Activated CD4-positive, alpha-beta T cell treated with anti-CD3 and anti-CD28 coated beads, Interleukin-2, Interleukin-6, amounts not matched to agents 100 ng/mL and 50 ng/mL, durations not matched to agents 16 hours and 8 hours (primary cell): ENCODE results near the gene GNGT2.

Experiments used
- DNase-seq: peaks from one replicate; pipeline ENCODE4 v3.0.0-alpha.2; 2020

The GNGT2 gene

GRCh38 chr17:49210158-49211029 lies at the start of gene GNGT2, which contains the start of gene ABI3:
TSS of gene GNGT2 (minus strand) at chr17:49210574. CDS start at chr17:49207422, 3,152 bp downstream.
TSS of gene ABI3 (plus strand) at chr17:49210707. CDS start at chr17:49210725, 18 bp downstream.
- DNase-seq, result peak; percentile 88

- no peak for DNase-seq
These were observed 49.3 kb upstream of the GNGT2 start for GRCh38 chr17:49259663-49260010.

- no peak for DNase-seq
These were observed 48.0 kb upstream of the GNGT2 start for GRCh38 chr17:49258394-49258793.

- no peak for DNase-seq
These were observed 44.8 kb upstream of the GNGT2 start for GRCh38 chr17:49255125-49255524.

DNA sequence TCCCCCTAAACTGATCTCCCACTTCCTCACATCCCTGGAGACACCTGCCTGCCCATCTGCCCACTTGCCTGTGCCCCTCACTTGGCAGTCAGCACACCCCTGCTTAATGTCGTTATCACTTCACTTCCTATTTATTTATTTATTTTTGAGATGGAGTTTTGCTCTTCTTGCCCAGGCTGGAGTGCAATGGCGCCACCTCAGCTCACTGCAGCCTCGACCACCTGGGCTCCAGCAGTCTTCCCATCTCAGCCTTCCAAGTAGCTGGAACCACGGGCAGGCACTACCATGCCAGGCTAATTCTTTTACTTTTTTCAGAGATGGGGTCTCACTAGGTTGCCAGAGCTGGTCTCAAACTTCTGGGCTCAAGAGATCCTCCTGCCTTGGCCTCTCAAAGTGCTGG lies 43.7 kb upstream of the GNGT2 start:
- DNase-seq, result no peak

DNA sequence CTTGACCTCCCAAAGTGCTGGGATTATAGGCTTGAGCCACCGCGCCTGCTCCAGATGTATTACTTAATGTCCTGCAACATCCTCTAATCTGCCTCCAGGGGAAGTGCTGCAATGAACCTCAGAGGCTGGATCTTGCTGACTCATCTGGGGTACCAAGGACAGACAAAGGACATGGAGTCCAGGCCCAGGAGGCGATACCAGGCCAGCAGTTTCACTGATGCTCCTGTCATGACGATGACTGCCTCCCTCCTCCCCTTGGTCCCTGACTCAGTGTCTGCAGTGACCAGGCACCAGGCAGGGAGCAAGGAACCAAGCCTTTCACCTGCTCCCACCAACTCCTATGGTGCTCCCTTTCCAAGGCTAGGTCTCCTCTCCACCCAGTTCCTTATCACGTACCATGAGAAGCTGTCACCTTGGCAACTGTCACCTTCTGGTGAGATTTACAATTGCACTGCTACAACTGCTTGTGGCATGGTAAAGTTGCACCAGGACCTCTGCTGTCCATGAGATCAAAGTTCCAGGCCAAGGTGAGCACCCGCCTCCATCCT lies 41.8 kb upstream of the GNGT2 start:
- no peak for DNase-seq

- DNase-seq, result no peak
These were observed 39.6 kb upstream of the GNGT2 start for GRCh38 chr17:49249890-49250522.

DNA sequence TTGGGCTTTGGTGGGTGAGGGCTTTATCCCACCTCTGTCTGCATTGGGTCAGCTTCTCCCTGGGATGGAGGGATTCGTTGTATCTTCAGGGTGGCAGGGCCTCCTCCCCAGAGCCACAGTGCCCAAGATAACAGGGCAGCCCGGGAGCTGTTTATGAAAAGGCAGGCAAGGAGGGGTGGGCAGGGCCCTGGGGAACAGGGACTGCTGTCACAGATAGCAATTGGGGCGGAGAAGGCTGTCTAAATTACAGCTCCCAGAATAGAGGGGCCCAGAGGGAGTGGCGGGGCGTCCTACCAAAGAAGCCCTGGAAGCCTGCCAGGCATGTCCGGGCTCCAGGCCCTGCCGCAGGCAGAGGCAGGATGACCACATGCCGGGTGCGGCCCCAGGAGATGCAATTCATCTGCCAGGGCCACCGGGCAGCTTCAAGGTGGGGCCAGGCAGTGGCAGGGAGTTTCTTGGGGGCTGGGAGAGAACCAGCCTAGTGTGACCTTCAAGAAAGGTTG lies 39.0 kb upstream of the GNGT2 start:
- DNase-seq, result no peak

GRCh38 chr17:49247944-49248343 lies 37.6 kb upstream of the GNGT2 start:
- no peak for DNase-seq

GRCh38 chr17:49244839-49245238 lies 34.5 kb upstream of the GNGT2 start:
- DNase-seq, result no peak

- no peak for DNase-seq
These were observed 32.4 kb upstream of the GNGT2 start for GRCh38 chr17:49242813-49243212.

DNA sequence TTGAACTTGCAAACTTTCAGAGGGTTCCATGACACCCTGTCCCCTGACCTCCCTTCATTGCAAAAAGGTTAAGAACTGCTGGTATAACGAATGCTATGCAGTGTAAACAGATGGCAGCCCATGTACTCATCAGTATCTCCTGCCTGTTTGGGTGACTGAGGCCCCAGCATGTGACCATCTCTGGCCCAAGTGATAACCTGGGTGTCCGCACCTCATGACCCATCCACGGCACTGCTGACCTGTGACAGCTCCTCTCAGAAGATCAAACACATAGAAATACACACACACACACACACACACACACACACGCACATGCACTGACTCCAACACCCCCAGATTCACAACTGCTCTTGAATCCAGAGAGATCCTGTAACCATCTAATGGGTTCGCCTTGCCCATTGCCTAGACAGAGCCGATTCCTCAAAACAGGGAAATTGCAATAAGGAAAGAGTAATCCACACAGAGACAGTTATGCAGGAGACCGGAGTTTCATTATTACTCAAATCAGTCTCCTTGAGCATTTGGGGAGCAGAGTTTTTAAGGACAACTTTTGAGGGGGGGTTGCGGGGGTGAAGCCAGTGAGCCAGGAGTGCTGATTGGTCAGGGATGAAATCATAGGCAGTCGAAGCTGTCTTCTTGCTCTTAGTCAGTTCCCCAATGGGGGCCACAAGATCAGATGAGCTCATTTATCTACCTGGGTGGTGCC lies 31.5 kb upstream of the GNGT2 start:
- DNase-seq, result no peak

GRCh38 chr17:49241040-49241439 lies 30.7 kb upstream of the GNGT2 start:
- DNase-seq, result no peak

DNA sequence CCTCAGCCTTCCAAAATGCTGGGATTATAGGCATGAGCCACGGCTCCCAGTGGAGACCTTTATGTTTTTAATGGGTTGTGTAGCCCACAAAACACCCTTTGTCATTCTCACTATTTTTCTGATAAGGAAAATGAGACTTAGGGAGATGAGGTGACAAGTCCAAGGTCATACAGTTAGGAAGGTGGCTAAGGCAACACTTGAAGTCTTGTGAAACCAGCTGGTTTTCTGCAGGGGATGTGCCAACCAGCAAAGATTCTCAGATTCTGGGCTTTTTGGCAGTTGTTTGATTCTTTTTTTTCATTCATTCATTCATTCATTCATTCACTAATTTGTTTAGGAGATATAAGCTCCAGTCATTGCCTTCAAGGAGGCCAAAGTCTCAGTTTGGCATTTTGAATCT lies 30.2 kb upstream of the GNGT2 start:
- no peak for DNase-seq

- no peak for DNase-seq
These were observed 29.6 kb upstream of the GNGT2 start for GRCh38 chr17:49239963-49240362.

GRCh38 chr17:49235896-49236295 lies 25.5 kb upstream of the GNGT2 start:
- DNase-seq, result no peak

GRCh38 chr17:49234509-49235080 lies 24.2 kb upstream of the GNGT2 start:
- no peak for DNase-seq

DNA sequence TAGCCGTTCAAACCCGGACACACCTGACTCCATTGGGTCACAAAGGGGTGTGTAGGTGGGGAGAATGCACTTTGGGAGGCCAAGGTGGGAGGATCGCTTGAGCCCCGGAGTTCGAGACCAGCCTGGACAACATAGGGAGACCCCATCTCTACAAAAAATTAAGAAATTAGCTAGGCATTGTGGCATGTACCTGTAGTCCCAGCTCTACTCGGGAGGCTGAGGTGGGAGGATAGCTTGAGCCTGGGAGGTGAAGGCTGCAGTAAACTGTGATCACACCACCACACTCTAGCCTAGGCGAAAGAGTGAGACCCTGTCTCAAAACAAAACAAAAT lies 21.2 kb upstream of the GNGT2 start:
- no peak for DNase-seq

DNA sequence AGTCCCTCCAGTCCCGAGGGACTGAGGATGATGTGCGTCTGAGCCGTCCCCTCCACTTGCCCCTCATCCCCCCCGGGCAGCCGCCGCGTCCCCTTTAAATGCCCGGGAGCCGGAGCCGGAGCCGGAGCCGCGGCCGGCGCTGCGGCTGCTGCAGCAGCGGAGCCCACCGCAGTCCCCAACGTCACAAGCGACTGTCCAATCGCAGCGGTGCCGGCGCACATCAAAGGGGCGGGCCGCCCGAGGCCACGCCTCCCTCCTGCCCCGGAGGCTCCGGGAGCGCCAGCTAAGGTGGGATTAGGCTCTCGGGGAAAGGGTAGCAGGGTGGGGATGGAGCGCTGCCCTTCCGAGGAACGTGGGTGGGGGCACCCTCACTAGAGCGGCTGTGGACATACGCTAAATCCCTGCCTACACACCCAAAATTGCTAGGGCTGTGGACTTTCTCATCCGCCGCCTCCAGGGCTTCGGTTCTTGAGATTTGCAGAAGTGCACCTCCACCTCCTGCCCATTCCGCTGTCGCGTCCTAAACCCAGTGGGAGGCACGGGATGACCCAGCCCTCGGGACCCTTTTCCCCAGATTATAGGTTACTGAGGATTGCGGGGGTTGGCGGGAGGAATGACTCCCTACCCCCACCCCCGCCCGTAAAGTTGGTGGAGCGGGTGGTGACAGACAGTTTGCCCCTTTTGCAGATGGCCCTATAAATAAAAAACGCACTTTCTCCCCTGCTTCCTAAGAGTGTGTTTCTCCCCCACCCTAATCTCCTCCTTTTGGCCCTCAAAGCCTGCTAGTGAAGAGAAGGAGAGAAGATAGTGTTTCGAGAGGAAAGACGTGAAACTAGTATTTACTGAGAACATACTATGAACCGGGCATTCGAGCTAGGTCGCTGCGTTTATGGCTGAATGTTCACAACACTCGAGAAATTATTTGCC lies 20.5 kb upstream of the GNGT2 start, which contains the start of gene PHOSPHO1:
PHOSPHO1 (minus strand) TSS at position 152 of the 927 bp plus-strand sequence. CDS start 4,096 bp downstream, outside the sequence.
- peak; percentile 87 for DNase-seq

DNA sequence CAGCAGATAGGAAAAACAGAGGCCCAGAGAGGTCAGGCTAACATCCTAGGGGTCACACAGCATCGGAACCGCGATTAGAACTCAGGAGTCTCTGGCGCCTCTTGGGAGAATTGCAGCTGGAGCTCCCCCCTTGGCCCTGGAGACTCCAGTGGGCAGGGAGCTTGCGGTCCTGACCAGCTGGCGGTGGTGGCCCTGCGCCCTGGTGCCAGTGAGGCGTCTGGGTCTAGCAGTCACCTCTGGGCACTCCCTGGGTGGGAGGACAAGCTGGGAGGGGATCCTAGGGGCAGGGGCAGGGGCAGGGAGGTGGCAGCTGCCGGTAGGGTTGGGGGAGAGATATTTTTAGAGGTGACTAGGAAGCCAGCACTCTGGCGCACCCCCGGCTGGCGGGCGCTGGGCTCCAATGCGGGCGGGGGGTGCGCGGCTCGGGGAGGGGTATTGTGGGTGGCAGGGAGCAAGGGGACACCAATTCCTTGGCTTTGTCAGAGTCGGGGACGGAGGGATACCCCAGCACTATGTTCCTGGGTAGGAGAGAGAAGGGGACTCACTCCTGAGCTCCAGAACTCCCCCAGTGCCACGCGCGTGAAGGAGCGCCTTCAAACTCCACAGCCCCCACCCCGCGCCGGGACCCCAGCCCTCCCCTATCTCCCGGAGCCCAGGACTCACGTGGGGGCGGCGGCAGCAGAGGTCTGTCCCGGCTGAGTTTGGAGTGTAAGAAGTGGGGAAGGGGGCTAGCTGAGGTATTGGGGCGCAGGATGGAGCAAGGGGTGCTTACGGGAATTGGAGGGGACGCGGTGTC lies 19.6 kb upstream of the GNGT2 start:
- no peak for DNase-seq
